Prostate gland (tissue), 2 donors: ENCODE data around the gene CYP2D6.
"Not testable (repeated sequence)": the region's sequence is repeated elsewhere in the genome, so short reads cannot be mapped to it uniquely, and the experiment has no call there.

Experiments used
- CTCF ChIP-seq, 4 experiments: fragments of 200-600 bp in 2 of 4; fragments of 450-650 bp in 2 of 4; sonication (generic) in 2 of 4; IDR thresholded peaks; 1 replicate in 3 of 4; 2 replicates in 1 of 4; pipeline ENCODE4 v1.5.1; 2016 to 2019; ENCODE audit warnings: antibody characterized with exemption in 4 of 4, mild to moderate bottlenecking in 2 of 4, moderate library complexity in 2 of 4
- POLR2A ChIP-seq: fragments of 450-650 bp; IDR thresholded peaks from one replicate; pipeline ENCODE4 v1.6.1; 2016; ENCODE audit warnings: antibody characterized with exemption, mild to moderate bottlenecking
- POLR2AphosphoS5 ChIP-seq: sonication (generic); formaldehyde crosslinking; IDR thresholded peaks from one replicate; pipeline ENCODE4 v1.6.1; 2017; ENCODE audit warnings: antibody characterized with exemption

DNA sequence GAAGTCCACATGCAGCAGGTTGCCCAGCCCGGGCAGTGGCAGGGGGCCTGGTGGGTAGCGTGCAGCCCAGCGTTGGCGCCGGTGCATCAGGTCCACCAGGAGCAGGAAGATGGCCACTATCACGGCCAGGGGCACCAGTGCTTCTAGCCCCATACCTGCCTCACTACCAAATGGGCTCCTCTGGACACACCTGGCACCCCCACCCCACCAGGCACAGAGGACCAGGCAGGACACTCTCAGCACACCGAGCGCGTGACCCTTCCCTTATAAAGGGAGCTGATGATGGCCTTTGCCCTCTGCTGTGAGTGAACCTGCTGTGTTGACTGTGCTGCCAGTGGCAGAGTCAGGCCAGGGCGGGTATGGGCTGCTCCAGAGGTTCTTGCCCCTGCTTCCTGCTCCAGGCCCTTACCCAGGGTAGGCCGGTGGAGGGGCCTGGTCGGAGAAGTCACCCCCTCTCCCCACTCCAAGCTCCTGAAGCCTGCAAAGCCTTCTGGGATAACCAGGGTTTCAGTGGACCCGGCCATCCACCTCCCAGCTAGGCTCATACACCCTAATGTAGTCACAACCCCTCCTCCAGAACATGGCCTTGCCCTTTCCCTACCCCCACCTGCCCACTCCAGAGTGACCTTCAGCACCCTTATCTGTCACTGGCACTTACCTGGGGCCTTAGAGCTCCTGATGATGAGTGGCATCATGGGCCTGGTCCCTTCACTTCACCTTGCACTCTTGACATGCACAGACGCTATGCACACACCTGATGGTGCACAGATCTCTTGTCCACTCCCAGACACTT is at the start of gene CYP2D6:
- TF ChIP-seq POLR2AphosphoS5; CTCF (IDR thresholded peaks at IDR 0.05); POLR2A: not testable (repeated sequence)
